Transverse colon (tissue), 4 donors: ENCODE results near the gene MPV17.

Experiments used
- CTCF ChIP-seq, 5 experiments: fragments of 200-600 bp in 3 of 5; fragments of 450-650 bp in 2 of 5; sonication (generic) in 3 of 5; IDR thresholded peaks; 1 replicate in 2 of 5; 2 replicates in 3 of 5; pipeline ENCODE4 v1.5.1; 2016 to 2017; ENCODE audit warnings: antibody characterized with exemption in 5 of 5, inconsistent platforms in 3 of 5, mild to moderate bottlenecking in 2 of 5, moderate library complexity in 1 of 5
- POLR2A ChIP-seq: fragments of 450-650 bp; IDR thresholded peaks from one replicate; pipeline ENCODE4 v1.6.1; 2016; ENCODE audit warnings: antibody characterized with exemption, mild to moderate bottlenecking, moderate library complexity
- POLR2AphosphoS5 ChIP-seq, 3 donors: sonication (generic); formaldehyde crosslinking; IDR thresholded peaks; one replicate each; pipeline ENCODE4 v1.6.1; 2016; ENCODE audit warnings: antibody characterized with exemption in 3 of 3

GRCh38 chr2:27281442-27281841 lies 41.5 kb downstream of the MPV17 start:
- TF ChIP-seq POLR2AphosphoS5 (IDR thresholded peaks at IDR 0.05) (no peak), CTCF (IDR thresholded peaks at IDR 0.05) (no peak), POLR2A (no peak)
